NCI-H2029 treated with DMSO at 0.1 percent for 48 hours (cell line): ENCODE measurements around the gene EXT2.

Source experiments
- DNase-seq: peaks from one replicate; lab custom pipeline; 2025; lab: John Stamatoyannopoulos, UW

The EXT2 gene

GRCh38 chr11:44267006-44267749 lies 171.7 kb downstream of the EXT2 start:
- DNase-seq: no peak

GRCh38 chr11:44267750-44268613 lies 172.5 kb downstream of the EXT2 start:
- no peak for DNase-seq

- DNase-seq: no peak
Observed at GRCh38 chr11:44268614-44269080, 173.2 kb downstream of the EXT2 start.

- no peak for DNase-seq
Observed at GRCh38 chr11:44269369-44270351, 174.2 kb downstream of the EXT2 start.

- DNase-seq: no peak
Observed at GRCh38 chr11:44270403-44271273, 175.2 kb downstream of the EXT2 start.

- DNase-seq: no peak
Observed at GRCh38 chr11:44271286-44271685, 175.8 kb downstream of the EXT2 start.

GRCh38 chr11:44274404-44274803 lies 178.9 kb downstream of the EXT2 start:
- DNase-seq: no peak

- DNase-seq: no peak
Observed at GRCh38 chr11:44275241-44275640, 179.8 kb downstream of the EXT2 start.

GRCh38 chr11:44275961-44276550 lies 180.6 kb downstream of the EXT2 start:
- no peak for DNase-seq

- DNase-seq: no peak
Observed at GRCh38 chr11:44277196-44278090, 182.0 kb downstream of the EXT2 start.

GRCh38 chr11:44279483-44279882 lies 184.0 kb downstream of the EXT2 start:
- no peak for DNase-seq

GRCh38 chr11:44280257-44280656 lies 184.8 kb downstream of the EXT2 start:
- DNase-seq: no peak

- DNase-seq: no peak
Observed at GRCh38 chr11:44281151-44281550, 185.7 kb downstream of the EXT2 start.

GRCh38 chr11:44282620-44283019 lies 187.1 kb downstream of the EXT2 start:
- peak; percentile 35 for DNase-seq

GRCh38 chr11:44285756-44286155 lies 190.3 kb downstream of the EXT2 start:
- DNase-seq: no peak

- DNase-seq: peak; percentile 35
Observed at GRCh38 chr11:44286268-44286880, 190.9 kb downstream of the EXT2 start.

- DNase-seq: no peak
Observed at GRCh38 chr11:44286911-44287310, 191.4 kb downstream of the EXT2 start.

GRCh38 chr11:44288133-44288526 lies 192.7 kb downstream of the EXT2 start:
- no peak for DNase-seq

- DNase-seq: no peak
Observed at GRCh38 chr11:44290208-44290607, 194.7 kb downstream of the EXT2 start.
